HepG2 (cell line): ENCODE data around the gene SCGB1C1. TPM values are rescaled to one million over a fixed set of nuclear protein-coding genes. Genes with fewer than 3 reads are reported as not detected.

Source experiments
- BRCA1 ChIP-seq: sonication (generic); formaldehyde crosslinking; IDR thresholded peaks from 2 replicates; pipeline ENCODE4 v1.4.0; 2020; ENCODE audit warnings: missing genetic modification reagents
- HDAC2 ChIP-seq: sonication (generic); formaldehyde crosslinking; IDR thresholded peaks from 2 replicates; pipeline ENCODE4 v1.4.0; 2020; ENCODE audit warnings: missing genetic modification reagents
- MAFG ChIP-seq: sonication (generic); formaldehyde crosslinking; IDR thresholded peaks from 2 replicates; pipeline ENCODE4 v1.5.1; 2020; ENCODE audit warnings: mild to moderate bottlenecking, missing genetic modification reagents
- PHF21A ChIP-seq: sonication (generic); formaldehyde crosslinking; IDR thresholded peaks from 2 replicates; pipeline ENCODE4 v1.5.0; 2020; ENCODE audit warnings: mild to moderate bottlenecking, missing genetic modification reagents
- POLR2A ChIP-seq, 2 experiments: IDR thresholded peaks; 2 replicates each; pipeline ENCODE4 v1.6.1; 2011; ENCODE audit warnings: low read depth in 2 of 2, low read length in 2 of 2, mild to moderate bottlenecking in 1 of 2, moderate library complexity in 1 of 2; ENCODE audit not compliant: insufficient read depth in 1 of 2
- YEATS4 ChIP-seq: sonication (generic); formaldehyde crosslinking; IDR thresholded peaks from 2 replicates; pipeline ENCODE4 v1.4.0; 2020; ENCODE audit warnings: missing genetic modification reagents, borderline replicate concordance
- ZNF563 ChIP-seq: sonication (generic); formaldehyde crosslinking; IDR thresholded peaks from 2 replicates; pipeline ENCODE4 v1.8.0; 2022; ENCODE audit warnings: mild to moderate bottlenecking, moderate library complexity, missing genetic modification reagents
- polyA plus RNA-seq, 8 experiments: library from polyadenylated mRNA; depleted of rRNA in 3 of 8; stranded (reverse) in 7 of 8; unstranded in 1 of 8; fragments of >200 nt; fragmentation: Illumina TruSeq in 4 of 8; extraction: Trizol in 4 of 8; gene quantifications; 2 replicates each; pipeline versions ENCODE4 v1.2.1 to v1.2.3, GENCODE V29; 2011 to 2016; ENCODE audit warnings: low read depth in 4 of 8, missing spikeins in 1 of 8, mixed read lengths in 1 of 8; ENCODE audit not compliant: insufficient read depth in 1 of 8
- total RNA-seq, 5 experiments: library from RNA; depleted of rRNA; stranded (reverse); fragments of >200 nt; fragmentation: Illumina TruSeq; extraction: Trizol; gene quantifications; 2 replicates each; pipeline ENCODE4 v1.2.3, GENCODE V29; 2016; ENCODE audit warnings: low read depth in 1 of 5
- TF ChIP-seq, protein P1 (sequence below): IDR thresholded peaks from 2 replicates; pipeline ENCODE4 v1.6.1; 2012; ENCODE audit warnings: low read length, improper control_type of control experiment
- TF ChIP-seq, protein P2 (sequence below): IDR thresholded peaks from 2 replicates; pipeline ENCODE4 v1.6.1; 2016; ENCODE audit warnings: control low read depth
- TF ChIP-seq, protein P3 (sequence below): sonication (generic); formaldehyde crosslinking; IDR thresholded peaks from 2 replicates; pipeline ENCODE4; 2020; ENCODE audit warnings: missing genetic modification reagents, mild to moderate bottlenecking, borderline replicate concordance
- TF ChIP-seq, protein P4 (sequence below): sonication (generic); formaldehyde crosslinking; IDR thresholded peaks from 2 replicates; pipeline ENCODE4 v1.4.0; 2020; ENCODE audit warnings: mild to moderate bottlenecking, missing genetic modification reagents
- TF ChIP-seq, protein P5 (sequence below): IDR thresholded peaks from 2 replicates; pipeline ENCODE4 v1.6.1; 2018; ENCODE audit warnings: missing genetic modification reagents, mild to moderate bottlenecking, missing compliant biosample characterization
- TF ChIP-seq, protein P6 (sequence below): sonication (generic); formaldehyde crosslinking; IDR thresholded peaks from 2 replicates; pipeline ENCODE4 v1.4.0; 2020; ENCODE audit warnings: missing genetic modification reagents
- TF ChIP-seq, protein P7 (sequence below): sonication (generic); formaldehyde crosslinking; IDR thresholded peaks from 2 replicates; pipeline ENCODE4 v1.4.0; 2020; ENCODE audit warnings: missing genetic modification reagents

The SCGB1C1 gene
- total and polyA plus RNA-seq, 2 of the 13 experiments (the other 11 are each of a cell fraction or from before 2014, with no cell fraction given) = not detected

DNA sequence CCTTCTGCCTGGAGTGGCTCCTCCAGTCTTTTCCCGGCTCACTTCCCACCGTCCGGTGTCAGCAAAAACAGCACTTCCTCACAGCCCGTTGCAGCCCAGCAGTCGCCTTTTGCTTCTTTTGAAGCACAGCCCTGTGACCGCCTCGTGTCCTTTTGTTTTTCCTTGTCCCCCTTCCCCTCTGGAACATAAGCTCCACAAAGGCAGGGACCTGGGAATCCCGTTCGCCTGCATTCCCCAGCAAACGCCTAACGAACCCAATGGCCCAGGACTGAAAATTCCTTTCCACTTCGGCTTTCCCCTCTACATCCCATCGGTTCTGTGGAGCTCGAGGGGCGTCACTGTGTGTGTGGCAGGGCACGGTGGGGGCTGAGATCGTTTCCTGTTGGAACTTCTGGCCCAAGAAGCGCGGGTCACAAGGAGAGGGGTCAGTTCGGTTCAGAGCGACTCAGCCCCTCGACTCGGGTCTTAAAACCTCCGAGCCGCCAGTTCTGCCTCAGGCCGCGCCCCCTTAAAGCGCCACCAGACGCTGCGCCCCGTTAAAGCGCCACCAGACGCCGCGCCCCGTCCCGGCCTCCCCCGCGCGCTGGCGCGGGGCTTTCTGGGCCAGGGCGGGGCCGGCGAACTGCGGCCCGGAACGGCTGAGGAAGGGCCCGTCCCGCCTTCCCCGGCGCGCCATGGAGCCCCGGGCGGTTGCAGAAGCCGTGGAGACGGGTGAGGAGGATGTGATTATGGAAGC, 15.5 kb downstream of the SCGB1C1 start (continued):
- TF ChIP-seq, protein P1, sequence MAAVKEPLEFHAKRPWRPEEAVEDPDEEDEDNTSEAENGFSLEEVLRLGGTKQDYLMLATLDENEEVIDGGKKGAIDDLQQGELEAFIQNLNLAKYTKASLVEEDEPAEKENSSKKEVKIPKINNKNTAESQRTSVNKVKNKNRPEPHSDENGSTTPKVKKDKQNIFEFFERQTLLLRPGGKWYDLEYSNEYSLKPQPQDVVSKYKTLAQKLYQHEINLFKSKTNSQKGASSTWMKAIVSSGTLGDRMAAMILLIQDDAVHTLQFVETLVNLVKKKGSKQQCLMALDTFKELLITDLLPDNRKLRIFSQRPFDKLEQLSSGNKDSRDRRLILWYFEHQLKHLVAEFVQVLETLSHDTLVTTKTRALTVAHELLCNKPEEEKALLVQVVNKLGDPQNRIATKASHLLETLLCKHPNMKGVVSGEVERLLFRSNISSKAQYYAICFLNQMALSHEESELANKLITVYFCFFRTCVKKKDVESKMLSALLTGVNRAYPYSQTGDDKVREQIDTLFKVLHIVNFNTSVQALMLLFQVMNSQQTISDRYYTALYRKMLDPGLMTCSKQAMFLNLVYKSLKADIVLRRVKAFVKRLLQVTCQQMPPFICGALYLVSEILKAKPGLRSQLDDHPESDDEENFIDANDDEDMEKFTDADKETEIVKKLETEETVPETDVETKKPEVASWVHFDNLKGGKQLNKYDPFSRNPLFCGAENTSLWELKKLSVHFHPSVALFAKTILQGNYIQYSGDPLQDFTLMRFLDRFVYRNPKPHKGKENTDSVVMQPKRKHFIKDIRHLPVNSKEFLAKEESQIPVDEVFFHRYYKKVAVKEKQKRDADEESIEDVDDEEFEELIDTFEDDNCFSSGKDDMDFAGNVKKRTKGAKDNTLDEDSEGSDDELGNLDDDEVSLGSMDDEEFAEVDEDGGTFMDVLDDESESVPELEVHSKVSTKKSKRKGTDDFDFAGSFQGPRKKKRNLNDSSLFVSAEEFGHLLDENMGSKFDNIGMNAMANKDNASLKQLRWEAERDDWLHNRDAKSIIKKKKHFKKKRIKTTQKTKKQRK = no peak
- TF ChIP-seq HDAC2 (CRISPR knock-in tag) = peak; percentile 21; the same call in 1 of the 2 replicates
- TF ChIP-seq MAFG (CRISPR knock-in tag) = no peak
- peak; percentile 56; the same call in 1 of the 2 replicates for TF ChIP-seq YEATS4 (CRISPR knock-in tag)
- TF ChIP-seq, protein P2, sequence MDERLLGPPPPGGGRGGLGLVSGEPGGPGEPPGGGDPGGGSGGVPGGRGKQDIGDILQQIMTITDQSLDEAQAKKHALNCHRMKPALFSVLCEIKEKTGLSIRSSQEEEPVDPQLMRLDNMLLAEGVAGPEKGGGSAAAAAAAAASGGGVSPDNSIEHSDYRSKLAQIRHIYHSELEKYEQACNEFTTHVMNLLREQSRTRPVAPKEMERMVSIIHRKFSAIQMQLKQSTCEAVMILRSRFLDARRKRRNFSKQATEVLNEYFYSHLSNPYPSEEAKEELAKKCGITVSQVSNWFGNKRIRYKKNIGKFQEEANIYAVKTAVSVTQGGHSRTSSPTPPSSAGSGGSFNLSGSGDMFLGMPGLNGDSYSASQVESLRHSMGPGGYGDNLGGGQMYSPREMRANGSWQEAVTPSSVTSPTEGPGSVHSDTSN (CRISPR knock-in tag) = no peak
- TF ChIP-seq, protein P3, sequence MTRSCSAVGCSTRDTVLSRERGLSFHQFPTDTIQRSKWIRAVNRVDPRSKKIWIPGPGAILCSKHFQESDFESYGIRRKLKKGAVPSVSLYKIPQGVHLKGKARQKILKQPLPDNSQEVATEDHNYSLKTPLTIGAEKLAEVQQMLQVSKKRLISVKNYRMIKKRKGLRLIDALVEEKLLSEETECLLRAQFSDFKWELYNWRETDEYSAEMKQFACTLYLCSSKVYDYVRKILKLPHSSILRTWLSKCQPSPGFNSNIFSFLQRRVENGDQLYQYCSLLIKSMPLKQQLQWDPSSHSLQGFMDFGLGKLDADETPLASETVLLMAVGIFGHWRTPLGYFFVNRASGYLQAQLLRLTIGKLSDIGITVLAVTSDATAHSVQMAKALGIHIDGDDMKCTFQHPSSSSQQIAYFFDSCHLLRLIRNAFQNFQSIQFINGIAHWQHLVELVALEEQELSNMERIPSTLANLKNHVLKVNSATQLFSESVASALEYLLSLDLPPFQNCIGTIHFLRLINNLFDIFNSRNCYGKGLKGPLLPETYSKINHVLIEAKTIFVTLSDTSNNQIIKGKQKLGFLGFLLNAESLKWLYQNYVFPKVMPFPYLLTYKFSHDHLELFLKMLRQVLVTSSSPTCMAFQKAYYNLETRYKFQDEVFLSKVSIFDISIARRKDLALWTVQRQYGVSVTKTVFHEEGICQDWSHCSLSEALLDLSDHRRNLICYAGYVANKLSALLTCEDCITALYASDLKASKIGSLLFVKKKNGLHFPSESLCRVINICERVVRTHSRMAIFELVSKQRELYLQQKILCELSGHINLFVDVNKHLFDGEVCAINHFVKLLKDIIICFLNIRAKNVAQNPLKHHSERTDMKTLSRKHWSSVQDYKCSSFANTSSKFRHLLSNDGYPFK (CRISPR knock-in tag) = peak; percentile 56; the same call in 1 of the 2 replicates
- TF ChIP-seq, protein P4, sequence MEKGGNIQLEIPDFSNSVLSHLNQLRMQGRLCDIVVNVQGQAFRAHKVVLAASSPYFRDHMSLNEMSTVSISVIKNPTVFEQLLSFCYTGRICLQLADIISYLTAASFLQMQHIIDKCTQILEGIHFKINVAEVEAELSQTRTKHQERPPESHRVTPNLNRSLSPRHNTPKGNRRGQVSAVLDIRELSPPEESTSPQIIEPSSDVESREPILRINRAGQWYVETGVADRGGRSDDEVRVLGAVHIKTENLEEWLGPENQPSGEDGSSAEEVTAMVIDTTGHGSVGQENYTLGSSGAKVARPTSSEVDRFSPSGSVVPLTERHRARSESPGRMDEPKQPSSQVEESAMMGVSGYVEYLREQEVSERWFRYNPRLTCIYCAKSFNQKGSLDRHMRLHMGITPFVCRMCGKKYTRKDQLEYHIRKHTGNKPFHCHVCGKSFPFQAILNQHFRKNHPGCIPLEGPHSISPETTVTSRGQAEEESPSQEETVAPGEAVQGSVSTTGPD (CRISPR knock-in tag) = no peak
- TF ChIP-seq POLR2A (IDR thresholded peaks at IDR 0.05; ENCODE audit: insufficient read depth in 1 of 2, low read depth in 2 of 2, low read length in 2 of 2) = 0 out of 4 replicates have a peak, but pooled peaks of 1 of the 2 experiments have one; percentile 19
- TF ChIP-seq, protein P5, sequence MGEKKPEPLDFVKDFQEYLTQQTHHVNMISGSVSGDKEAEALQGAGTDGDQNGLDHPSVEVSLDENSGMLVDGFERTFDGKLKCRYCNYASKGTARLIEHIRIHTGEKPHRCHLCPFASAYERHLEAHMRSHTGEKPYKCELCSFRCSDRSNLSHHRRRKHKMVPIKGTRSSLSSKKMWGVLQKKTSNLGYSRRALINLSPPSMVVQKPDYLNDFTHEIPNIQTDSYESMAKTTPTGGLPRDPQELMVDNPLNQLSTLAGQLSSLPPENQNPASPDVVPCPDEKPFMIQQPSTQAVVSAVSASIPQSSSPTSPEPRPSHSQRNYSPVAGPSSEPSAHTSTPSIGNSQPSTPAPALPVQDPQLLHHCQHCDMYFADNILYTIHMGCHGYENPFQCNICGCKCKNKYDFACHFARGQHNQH (CRISPR knock-in tag) = no peak
- TF ChIP-seq, protein P6, sequence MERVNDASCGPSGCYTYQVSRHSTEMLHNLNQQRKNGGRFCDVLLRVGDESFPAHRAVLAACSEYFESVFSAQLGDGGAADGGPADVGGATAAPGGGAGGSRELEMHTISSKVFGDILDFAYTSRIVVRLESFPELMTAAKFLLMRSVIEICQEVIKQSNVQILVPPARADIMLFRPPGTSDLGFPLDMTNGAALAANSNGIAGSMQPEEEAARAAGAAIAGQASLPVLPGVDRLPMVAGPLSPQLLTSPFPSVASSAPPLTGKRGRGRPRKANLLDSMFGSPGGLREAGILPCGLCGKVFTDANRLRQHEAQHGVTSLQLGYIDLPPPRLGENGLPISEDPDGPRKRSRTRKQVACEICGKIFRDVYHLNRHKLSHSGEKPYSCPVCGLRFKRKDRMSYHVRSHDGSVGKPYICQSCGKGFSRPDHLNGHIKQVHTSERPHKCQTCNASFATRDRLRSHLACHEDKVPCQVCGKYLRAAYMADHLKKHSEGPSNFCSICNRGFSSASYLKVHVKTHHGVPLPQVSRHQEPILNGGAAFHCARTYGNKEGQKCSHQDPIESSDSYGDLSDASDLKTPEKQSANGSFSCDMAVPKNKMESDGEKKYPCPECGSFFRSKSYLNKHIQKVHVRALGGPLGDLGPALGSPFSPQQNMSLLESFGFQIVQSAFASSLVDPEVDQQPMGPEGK (CRISPR knock-in tag) = peak; percentile 43; the same call in 1 of the 2 replicates
- TF ChIP-seq ZNF563 (CRISPR knock-in tag) = no peak; the same call in 1 of the 2 replicates
- TF ChIP-seq, protein P7, sequence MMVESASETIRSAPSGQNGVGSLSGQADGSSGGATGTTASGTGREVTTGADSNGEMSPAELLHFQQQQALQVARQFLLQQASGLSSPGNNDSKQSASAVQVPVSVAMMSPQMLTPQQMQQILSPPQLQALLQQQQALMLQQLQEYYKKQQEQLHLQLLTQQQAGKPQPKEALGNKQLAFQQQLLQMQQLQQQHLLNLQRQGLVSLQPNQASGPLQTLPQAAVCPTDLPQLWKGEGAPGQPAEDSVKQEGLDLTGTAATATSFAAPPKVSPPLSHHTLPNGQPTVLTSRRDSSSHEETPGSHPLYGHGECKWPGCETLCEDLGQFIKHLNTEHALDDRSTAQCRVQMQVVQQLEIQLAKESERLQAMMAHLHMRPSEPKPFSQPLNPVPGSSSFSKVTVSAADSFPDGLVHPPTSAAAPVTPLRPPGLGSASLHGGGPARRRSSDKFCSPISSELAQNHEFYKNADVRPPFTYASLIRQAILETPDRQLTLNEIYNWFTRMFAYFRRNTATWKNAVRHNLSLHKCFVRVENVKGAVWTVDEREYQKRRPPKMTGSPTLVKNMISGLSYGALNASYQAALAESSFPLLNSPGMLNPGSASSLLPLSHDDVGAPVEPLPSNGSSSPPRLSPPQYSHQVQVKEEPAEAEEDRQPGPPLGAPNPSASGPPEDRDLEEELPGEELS = no peak
- peak; percentile 69 for TF ChIP-seq PHF21A (CRISPR knock-in tag)
- TF ChIP-seq BRCA1 (CRISPR knock-in tag) = no peak
